ENCODE data around the gene EMX2. TPM values are rescaled to one million over a fixed set of nuclear protein-coding genes. Genes with fewer than 3 reads are reported as not detected.

Gene EMX2
- polyA plus RNA-seq, 1 donor from 2014 or later = 0.12 TPM

- H3K27ac ChIP-seq (ENCODE audit: low read length) = no peak overlapping the region
- no peaks in the 10 kb centered on the region for H3K9me2 ChIP-seq (ENCODE audit: insufficient read depth, low read length)
- H3K4me3 ChIP-seq (ENCODE audit: low read length) = no peak overlapping the region
- H3K9me3 ChIP-seq (ENCODE audit: low read length) = no peaks in the 10 kb centered on the region
- H3K36me3 ChIP-seq (ENCODE audit: insufficient read depth, low read length) = no peaks in the 10 kb centered on the region
- no peaks in the 10 kb centered on the region for H3F3A ChIP-seq (ENCODE audit: insufficient read depth, low read length, poor library complexity, severe bottlenecking)
- no peaks in the 10 kb centered on the region for H3K79me2 ChIP-seq (replicated peaks; ENCODE audit: insufficient read depth, low read length)
- H3K4me2 ChIP-seq (ENCODE audit: low read length) = no peak overlapping the region
- no peak overlapping the region for H2AFZ ChIP-seq (ENCODE audit: low read depth, low read length)
- TF ChIP-seq SMC3 (conservative IDR thresholded peaks at IDR 0.05; ENCODE audit: poor library complexity) = no peak
- no peaks in the 10 kb centered on the region for H3K27me3 ChIP-seq (ENCODE audit: insufficient read depth, low read depth, low read length)
- no peak overlapping the region for H3K9ac ChIP-seq (ENCODE audit: low read length)
- H4K20me1 ChIP-seq (ENCODE audit: insufficient read depth) = no peaks in the 10 kb centered on the region
These were observed 19.7 kb downstream of the EMX2 start for GRCh38 chr10:117562220-117562619.

- H3K79me2 ChIP-seq (replicated peaks; ENCODE audit: insufficient read depth, low read length) = no peaks in the 10 kb centered on the region
- TF ChIP-seq CTCF (IDR thresholded peaks at IDR 0.05; ENCODE audit: poor library complexity, severe bottlenecking) (no peak), EZH2 (IDR thresholded peaks at IDR 0.05; ENCODE audit: borderline replicate concordance, insufficient read depth, low read length, poor library complexity, severe bottlenecking) (no peak), POLR2AphosphoS5 (IDR thresholded peaks at IDR 0.05) (no peak), MXI1 (conservative IDR thresholded peaks at IDR 0.05; ENCODE audit: poor library complexity, severe bottlenecking) (no peak), RAD21 (conservative IDR thresholded peaks at IDR 0.05) (no peak), TAF1 (IDR thresholded peaks at IDR 0.05; ENCODE audit: low read depth) (no peak), REST (IDR thresholded peaks at IDR 0.05; ENCODE audit: borderline replicate concordance) (no peak), EP300 (conservative IDR thresholded peaks at IDR 0.05; ENCODE audit: poor library complexity, severe bottlenecking) (no peak), SMC3 (conservative IDR thresholded peaks at IDR 0.05; ENCODE audit: poor library complexity) (no peak)
- H3K27ac ChIP-seq (ENCODE audit: low read length) = no peak overlapping the region
These were observed 20.6 kb downstream of the EMX2 start for GRCh38 chr10:117562896-117563737.

More at GRCh38 chr10:117562896-117563737, 20.6 kb downstream of the EMX2 start:
- no peaks in the 10 kb centered on the region for H3K36me3 ChIP-seq (ENCODE audit: insufficient read depth, low read length)
- no peaks in the 10 kb centered on the region for H3F3A ChIP-seq (ENCODE audit: insufficient read depth, low read length, poor library complexity, severe bottlenecking)
- H3K9me2 ChIP-seq (ENCODE audit: insufficient read depth, low read length) = no peaks in the 10 kb centered on the region
- no peak overlapping the region for H3K4me3 ChIP-seq (ENCODE audit: low read length)
- H3K9ac ChIP-seq (ENCODE audit: low read length) = no peak overlapping the region
- no peaks in the 10 kb centered on the region for H4K20me1 ChIP-seq (ENCODE audit: insufficient read depth)
- no peaks in the 10 kb centered on the region for H3K9me3 ChIP-seq (ENCODE audit: low read length)
- no peak overlapping the region for H2AFZ ChIP-seq (ENCODE audit: low read depth, low read length)
- H3K4me2 ChIP-seq (ENCODE audit: low read length) = no peak overlapping the region
- no peaks in the 10 kb centered on the region for H3K27me3 ChIP-seq (ENCODE audit: insufficient read depth, low read depth, low read length)
